Measurements from ENCODE around the gene PRPF40A.

PRPF40A gene

GRCh38 chr2:152716805-152717227 lies 445 bp downstream of the PRPF40A start:
- peak; percentile 63 for DNase-seq (ENCODE audit: low spot score)

GRCh38 chr2:152715854-152716428 lies 1.3 kb downstream of the PRPF40A start:
- peak; percentile 87 for DNase-seq (ENCODE audit: low spot score)

- no peak for DNase-seq (ENCODE audit: low spot score)
Measured at GRCh38 chr2:152715112-152715511, 2.1 kb downstream of the PRPF40A start.

- DNase-seq (ENCODE audit: low spot score), result no peak
Measured at GRCh38 chr2:152710713-152711112, 6.5 kb downstream of the PRPF40A start.

- no peak for DNase-seq (ENCODE audit: low spot score)
Measured at GRCh38 chr2:152708742-152709141, 8.5 kb downstream of the PRPF40A start.

GRCh38 chr2:152706477-152707021 lies 10.7 kb downstream of the PRPF40A start:
- no peak for DNase-seq (ENCODE audit: low spot score)

- no peak for DNase-seq (ENCODE audit: low spot score)
Measured at GRCh38 chr2:152701198-152701597, 16.1 kb downstream of the PRPF40A start.

- DNase-seq (ENCODE audit: low spot score), result no peak
Measured at GRCh38 chr2:152696476-152696875, 20.8 kb downstream of the PRPF40A start.

- no peak for DNase-seq (ENCODE audit: low spot score)
Measured at GRCh38 chr2:152695763-152696162, 21.5 kb downstream of the PRPF40A start.

- DNase-seq (ENCODE audit: low spot score), result peak; percentile 80
Measured at GRCh38 chr2:152694161-152694661, 23.1 kb downstream of the PRPF40A start.

GRCh38 chr2:152693033-152693432 lies 24.2 kb downstream of the PRPF40A start:
- no peak for DNase-seq (ENCODE audit: low spot score)

GRCh38 chr2:152686321-152686720 lies 30.9 kb downstream of the PRPF40A start:
- no peak for DNase-seq (ENCODE audit: low spot score)

GRCh38 chr2:152683400-152683799 lies 33.9 kb downstream of the PRPF40A start:
- no peak for DNase-seq (ENCODE audit: low spot score)

- DNase-seq (ENCODE audit: low spot score), result no peak
Measured at GRCh38 chr2:152682663-152683062, 34.6 kb downstream of the PRPF40A start.

GRCh38 chr2:152678808-152679207 lies 38.5 kb downstream of the PRPF40A start:
- no peak for DNase-seq (ENCODE audit: low spot score)

GRCh38 chr2:152676461-152676860 lies 40.8 kb downstream of the PRPF40A start:
- DNase-seq (ENCODE audit: low spot score), result no peak

GRCh38 chr2:152674334-152674733 lies 42.9 kb downstream of the PRPF40A start:
- no peak for DNase-seq (ENCODE audit: low spot score)

GRCh38 chr2:152664725-152665124 lies 52.5 kb downstream of the PRPF40A start:
- no peak for DNase-seq (ENCODE audit: low spot score)

GRCh38 chr2:152661076-152661475 lies 56.2 kb downstream of the PRPF40A start:
- no peak for DNase-seq (ENCODE audit: low spot score)

GRCh38 chr2:152658221-152658620 lies 59.0 kb downstream of the PRPF40A start:
- DNase-seq (ENCODE audit: low spot score), result no peak

GRCh38 chr2:152657043-152657442 lies 60.2 kb downstream of the PRPF40A start:
- no peak for DNase-seq (ENCODE audit: low spot score)

- DNase-seq (ENCODE audit: low spot score), result no peak
Measured at GRCh38 chr2:152655880-152656279, 61.4 kb downstream of the PRPF40A start.

GRCh38 chr2:152651834-152652233 lies 65.4 kb downstream of the PRPF40A start:
- no peak for DNase-seq (ENCODE audit: low spot score)

GRCh38 chr2:152650768-152651371 lies 66.4 kb downstream of the PRPF40A start:
- DNase-seq (ENCODE audit: low spot score), result no peak
